Nephron progenitor cell (in vitro differentiated cells): ENCODE measurements around the gene PCBP1.

Source experiments
- DNase-seq: peaks from one replicate; pipeline ENCODE4 v3.0.0; 2021
- H3K27ac Mint-ChIP-seq: 2 replicates; pipeline ENCODE4 v1.8.0; 2021; ENCODE audit warnings: mild to moderate bottlenecking, moderate library complexity, mixed read lengths
- H3K27me3 Mint-ChIP-seq: 2 replicates; pipeline ENCODE4 v1.8.0; 2021; ENCODE audit warnings: mild to moderate bottlenecking, low read depth, mixed read lengths; ENCODE audit not compliant: poor library complexity
- H3K36me3 Mint-ChIP-seq: 2 replicates; pipeline ENCODE4 v1.8.0; 2021; ENCODE audit warnings: low read depth, mixed read lengths
- H3K4me1 Mint-ChIP-seq: 2 replicates; pipeline ENCODE4 v1.8.0; 2021; ENCODE audit warnings: mixed read lengths
- H3K4me3 Mint-ChIP-seq: 2 replicates; pipeline ENCODE4 v1.8.0; 2021; ENCODE audit warnings: mild to moderate bottlenecking, moderate library complexity, mixed read lengths
- H3K9me3 Mint-ChIP-seq: 2 replicates; pipeline ENCODE4 v1.8.0; 2021; ENCODE audit warnings: mild to moderate bottlenecking, moderate library complexity, mixed read lengths
- TF ChIP-seq, protein P1 (sequence below): fragments of 200-600 bp; sonication (generic); IDR thresholded peaks from 2 replicates; pipeline ENCODE4 v1.5.0; 2021; ENCODE audit warnings: antibody characterized with exemption

PCBP1 gene

GRCh38 chr2:70086838-70087701 lies at the start of gene PCBP1:
Gene PCBP1 (plus strand): TSS chr2:70087477. CDS start chr2:70087744, 267 bp downstream.
- H3K4me3 Mint-ChIP-seq = peak within 1 kb of the TSS; percentile 98
- peaks cover 49% of the 10 kb centered on the region for H3K36me3 Mint-ChIP-seq
- H3K9me3 Mint-ChIP-seq = no peaks in the 10 kb centered on the region
- peaks cover 4% of the 10 kb centered on the region for H3K27me3 Mint-ChIP-seq
- peak within 1 kb of the TSS; percentile 100 for H3K27ac Mint-ChIP-seq
- TF ChIP-seq, protein P1, sequence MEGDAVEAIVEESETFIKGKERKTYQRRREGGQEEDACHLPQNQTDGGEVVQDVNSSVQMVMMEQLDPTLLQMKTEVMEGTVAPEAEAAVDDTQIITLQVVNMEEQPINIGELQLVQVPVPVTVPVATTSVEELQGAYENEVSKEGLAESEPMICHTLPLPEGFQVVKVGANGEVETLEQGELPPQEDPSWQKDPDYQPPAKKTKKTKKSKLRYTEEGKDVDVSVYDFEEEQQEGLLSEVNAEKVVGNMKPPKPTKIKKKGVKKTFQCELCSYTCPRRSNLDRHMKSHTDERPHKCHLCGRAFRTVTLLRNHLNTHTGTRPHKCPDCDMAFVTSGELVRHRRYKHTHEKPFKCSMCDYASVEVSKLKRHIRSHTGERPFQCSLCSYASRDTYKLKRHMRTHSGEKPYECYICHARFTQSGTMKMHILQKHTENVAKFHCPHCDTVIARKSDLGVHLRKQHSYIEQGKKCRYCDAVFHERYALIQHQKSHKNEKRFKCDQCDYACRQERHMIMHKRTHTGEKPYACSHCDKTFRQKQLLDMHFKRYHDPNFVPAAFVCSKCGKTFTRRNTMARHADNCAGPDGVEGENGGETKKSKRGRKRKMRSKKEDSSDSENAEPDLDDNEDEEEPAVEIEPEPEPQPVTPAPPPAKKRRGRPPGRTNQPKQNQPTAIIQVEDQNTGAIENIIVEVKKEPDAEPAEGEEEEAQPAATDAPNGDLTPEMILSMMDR = no peak
- DNase-seq = peak; percentile 96
- peaks cover 57% of the 10 kb centered on the region for H3K4me1 Mint-ChIP-seq

DNA sequence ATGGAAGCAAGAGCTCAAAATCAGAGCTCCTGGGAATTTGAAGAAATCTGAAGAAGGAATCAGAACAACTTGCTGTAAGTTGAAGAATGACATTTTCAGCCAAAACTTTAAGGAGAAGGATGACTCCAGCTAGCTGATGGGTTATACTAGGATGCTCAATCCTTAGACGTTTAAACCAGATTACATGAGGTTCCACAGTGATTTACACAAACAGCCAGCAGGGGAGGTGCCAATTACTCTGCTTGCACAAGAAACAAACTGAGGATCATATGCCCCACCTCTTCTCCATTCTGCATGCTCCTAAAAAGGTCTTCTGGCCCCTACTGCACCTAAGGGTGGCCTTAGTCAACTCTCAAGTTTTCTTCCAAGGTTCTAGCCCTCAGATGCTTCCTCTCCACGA lies 47.9 kb upstream of the PCBP1 start:
- Mint-ChIP-seq H3K4me3 (no peak overlapping the region), H3K4me1 (peaks cover 6% of the 10 kb centered on the region), H3K9me3 (no peaks in the 10 kb centered on the region), H3K36me3 (peaks cover 27% of the 10 kb centered on the region), H3K27ac (no peak overlapping the region), H3K27me3 (peaks cover 4% of the 10 kb centered on the region)
- no peak for DNase-seq
- TF ChIP-seq, protein P1 = no peak

GRCh38 chr2:70041663-70042062 lies 45.6 kb upstream of the PCBP1 start:
- Mint-ChIP-seq H3K4me1 (peaks cover 6% of the 10 kb centered on the region), H3K4me3 (no peak overlapping the region), H3K27ac (no peak overlapping the region), H3K9me3 (no peaks in the 10 kb centered on the region), H3K27me3 (peaks cover 4% of the 10 kb centered on the region), H3K36me3 (peaks cover 34% of the 10 kb centered on the region)
- DNase-seq = no peak
- TF ChIP-seq, protein P1 = no peak

- TF ChIP-seq, protein P1 = no peak
- H3K27ac Mint-ChIP-seq = no peak overlapping the region
- peaks cover 4% of the 10 kb centered on the region for H3K27me3 Mint-ChIP-seq
- no peak overlapping the region for H3K4me3 Mint-ChIP-seq
- H3K36me3 Mint-ChIP-seq = peaks cover 36% of the 10 kb centered on the region
- peaks cover 7% of the 10 kb centered on the region for H3K4me1 Mint-ChIP-seq
- no peaks in the 10 kb centered on the region for H3K9me3 Mint-ChIP-seq
- DNase-seq = no peak
Measured at GRCh38 chr2:70042246-70042645, 45.0 kb upstream of the PCBP1 start.

GRCh38 chr2:70043252-70043875 lies 43.9 kb upstream of the PCBP1 start:
- Mint-ChIP-seq H3K9me3 (no peaks in the 10 kb centered on the region), H3K4me3 (no peak overlapping the region), H3K27me3 (peaks cover 4% of the 10 kb centered on the region), H3K4me1 (peaks cover 10% of the 10 kb centered on the region), H3K27ac (peak overlapping the region; percentile 12), H3K36me3 (peaks cover 35% of the 10 kb centered on the region)
- no peak for DNase-seq
- TF ChIP-seq, protein P1 = no peak
